Measurements from ENCODE around the gene NTF3. TPM values are rescaled to one million over a fixed set of nuclear protein-coding genes. Genes with fewer than 3 reads are reported as not detected.
A peak's percentile ranks its signal among the peaks of the same experiment; 100 is the strongest.

NTF3 gene
- total RNA-seq (1.5 and 5.9 TPM in 2 replicates), polyA plus RNA-seq (11.2 and 12.5 TPM in 2 replicates), polyA minus RNA-seq (ENCODE audit: low replicate concordance) (13.3 and 14.7 TPM in 2 replicates)
- polyA plus RNA-seq (2012): 9.5 and 10.2 TPM in 2 replicates

GRCh38 chr12:5432011-5432400, at the start of gene NTF3:
Gene NTF3 (plus strand): TSS chr12:5432108. CDS start chr12:5432325, 217 bp downstream.
- peak within 1 kb of the TSS; percentile 66 for H3K9ac ChIP-seq (ENCODE audit: insufficient read depth, low read length)
- peak within 1 kb of the TSS; percentile 45 for H2AFZ ChIP-seq (ENCODE audit: low read length)
- H3K27me3 ChIP-seq (ENCODE audit: control insufficient read depth, insufficient read depth, low read length): peaks cover 9% of the 10 kb centered on the region

DNA sequence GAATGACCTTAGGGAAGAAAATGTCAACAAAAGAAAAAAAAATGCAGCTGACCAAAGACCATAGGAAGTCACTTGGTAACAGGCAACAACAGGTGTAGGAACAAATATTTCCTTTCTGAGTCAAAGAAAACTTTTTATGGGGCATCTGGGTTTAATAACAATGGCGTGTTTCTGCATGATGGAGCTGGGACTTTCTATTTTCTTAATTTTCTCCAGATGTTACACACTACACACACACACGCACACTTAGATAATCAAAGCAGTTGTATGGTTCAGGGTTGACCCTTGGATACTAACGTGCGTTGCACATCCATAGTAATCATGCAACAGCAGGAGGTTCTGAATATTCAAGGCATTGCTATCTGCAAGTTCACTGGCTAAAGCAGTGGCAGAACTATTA, 47.9 kb upstream of the NTF3 start:
- DNase-seq (ENCODE audit: low read depth in 2 of 2): no peak
- Histone ChIP-seq H3K27me3 (ENCODE audit: control insufficient read depth, insufficient read depth, low read length) (no peaks in the 10 kb centered on the region), H3K9ac (ENCODE audit: insufficient read depth, low read length) (no peak overlapping the region), H2AFZ (ENCODE audit: low read length) (no peak overlapping the region), H3K4me1 (ENCODE audit: control insufficient read depth, extremely low read depth, insufficient read depth, low read length) (no peaks in the 10 kb centered on the region), H4K20me1 (ENCODE audit: control insufficient read depth, extremely low read depth, insufficient read depth, low read length) (no peaks in the 10 kb centered on the region), H3K9me3 (ENCODE audit: control insufficient read depth, insufficient read depth, low read depth, low read length) (no peaks in the 10 kb centered on the region), H3K4me2 (ENCODE audit: extremely low read depth, insufficient read depth, low read length) (no peak overlapping the region), H3K27ac (ENCODE audit: insufficient read depth, low read length) (no peak overlapping the region), H3K36me3 (ENCODE audit: control insufficient read depth, insufficient read depth, low read length) (no peaks in the 10 kb centered on the region), H3K79me2 (ENCODE audit: control insufficient read depth, insufficient read depth, low read length) (no peaks in the 10 kb centered on the region), H3K4me3 (replicated peaks in 1 of 4; ENCODE audit: control extremely low read depth in 1 of 4, insufficient read depth in 1 of 4, low read depth in 3 of 4, low read length in 4 of 4) (no peak overlapping the region)
- TF ChIP-seq, protein P1, sequence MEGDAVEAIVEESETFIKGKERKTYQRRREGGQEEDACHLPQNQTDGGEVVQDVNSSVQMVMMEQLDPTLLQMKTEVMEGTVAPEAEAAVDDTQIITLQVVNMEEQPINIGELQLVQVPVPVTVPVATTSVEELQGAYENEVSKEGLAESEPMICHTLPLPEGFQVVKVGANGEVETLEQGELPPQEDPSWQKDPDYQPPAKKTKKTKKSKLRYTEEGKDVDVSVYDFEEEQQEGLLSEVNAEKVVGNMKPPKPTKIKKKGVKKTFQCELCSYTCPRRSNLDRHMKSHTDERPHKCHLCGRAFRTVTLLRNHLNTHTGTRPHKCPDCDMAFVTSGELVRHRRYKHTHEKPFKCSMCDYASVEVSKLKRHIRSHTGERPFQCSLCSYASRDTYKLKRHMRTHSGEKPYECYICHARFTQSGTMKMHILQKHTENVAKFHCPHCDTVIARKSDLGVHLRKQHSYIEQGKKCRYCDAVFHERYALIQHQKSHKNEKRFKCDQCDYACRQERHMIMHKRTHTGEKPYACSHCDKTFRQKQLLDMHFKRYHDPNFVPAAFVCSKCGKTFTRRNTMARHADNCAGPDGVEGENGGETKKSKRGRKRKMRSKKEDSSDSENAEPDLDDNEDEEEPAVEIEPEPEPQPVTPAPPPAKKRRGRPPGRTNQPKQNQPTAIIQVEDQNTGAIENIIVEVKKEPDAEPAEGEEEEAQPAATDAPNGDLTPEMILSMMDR (conservative IDR thresholded peaks at IDR 0.05 in 1 of 2, IDR thresholded peaks at IDR 0.05 in 1 of 2; ENCODE audit: low read depth in 1 of 2, low read length in 2 of 2): no peak
- no peak for TF ChIP-seq EZH2 (IDR thresholded peaks at IDR 0.05; ENCODE audit: low read length, missing control alignments)

More at GRCh38 chr12:5432011-5432400, at the start of gene NTF3:
- peak within 1 kb of the TSS; percentile 58 for H3K27ac ChIP-seq (ENCODE audit: insufficient read depth, low read length)
- H3K4me3 ChIP-seq (replicated peaks in 1 of 4; ENCODE audit: control extremely low read depth in 1 of 4, insufficient read depth in 1 of 4, low read depth in 3 of 4, low read length in 4 of 4): peak within 1 kb of the TSS; percentile 49 to 79 (median 76)
- peaks cover 4% of the 10 kb centered on the region for H3K4me1 ChIP-seq (ENCODE audit: control insufficient read depth, extremely low read depth, insufficient read depth, low read length)
- peaks cover 42% of the 10 kb centered on the region for H3K79me2 ChIP-seq (ENCODE audit: control insufficient read depth, insufficient read depth, low read length)
- H3K36me3 ChIP-seq (ENCODE audit: control insufficient read depth, insufficient read depth, low read length): no peaks in the 10 kb centered on the region
- no peaks in the 10 kb centered on the region for H4K20me1 ChIP-seq (ENCODE audit: control insufficient read depth, extremely low read depth, insufficient read depth, low read length)
- H3K4me2 ChIP-seq (ENCODE audit: extremely low read depth, insufficient read depth, low read length): peak within 1 kb of the TSS; percentile 93
- DNase-seq (ENCODE audit: low read depth in 2 of 2): peak; percentile 43 to 51
- TF ChIP-seq, protein P1 (conservative IDR thresholded peaks at IDR 0.05 in 1 of 2, IDR thresholded peaks at IDR 0.05 in 1 of 2; ENCODE audit: low read depth in 1 of 2, low read length in 2 of 2): no peak
- TF ChIP-seq EZH2 (IDR thresholded peaks at IDR 0.05; ENCODE audit: low read length, missing control alignments): no peak
- no peaks in the 10 kb centered on the region for H3K9me3 ChIP-seq (ENCODE audit: control insufficient read depth, insufficient read depth, low read depth, low read length)

DNA sequence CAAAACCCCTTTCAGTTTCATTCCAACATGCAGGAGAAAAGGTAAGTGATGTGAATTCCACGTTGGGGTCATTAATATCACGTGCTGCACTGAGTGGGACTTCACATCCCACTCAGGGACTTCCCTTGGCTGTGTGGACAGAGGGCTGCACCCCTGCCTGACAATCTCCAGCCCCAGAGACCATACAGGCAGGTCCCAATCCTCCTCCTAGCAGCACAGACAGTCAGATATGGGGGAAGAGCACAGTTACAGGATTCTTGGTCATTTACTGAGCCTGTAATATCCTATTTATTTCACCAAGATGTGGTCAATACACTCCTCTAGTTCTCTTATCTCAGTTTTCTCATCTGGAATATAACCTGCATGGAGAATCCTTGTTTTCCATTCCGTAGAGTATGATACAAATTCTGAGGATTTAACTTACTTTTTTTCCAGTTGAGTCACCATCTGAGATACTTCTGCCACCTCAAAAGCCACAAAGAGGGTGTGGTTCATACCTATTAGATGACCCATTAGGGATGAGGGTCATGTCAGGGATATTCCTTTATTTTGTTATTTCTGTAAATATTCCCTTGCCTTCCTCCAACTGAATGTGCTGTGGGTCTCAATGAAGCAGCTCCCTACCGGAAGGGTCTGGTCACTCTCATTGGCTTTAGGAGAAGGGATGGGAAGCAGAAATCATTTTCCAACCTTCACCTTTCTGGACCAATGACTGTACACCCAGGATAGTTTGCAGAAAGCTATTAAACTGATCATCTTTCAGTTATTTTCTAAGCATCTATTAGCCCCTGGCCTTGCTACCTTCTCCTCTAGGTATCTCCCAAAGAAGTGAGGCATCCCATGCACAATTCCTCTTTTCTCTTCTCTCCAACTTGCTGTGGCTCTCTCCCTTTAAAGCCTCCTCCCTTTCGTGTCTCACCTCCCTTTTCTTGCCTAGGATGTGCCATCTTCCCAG, 43.0 kb upstream of the NTF3 start:
- no peaks in the 10 kb centered on the region for H4K20me1 ChIP-seq (ENCODE audit: control insufficient read depth, extremely low read depth, insufficient read depth, low read length)
- no peaks in the 10 kb centered on the region for H3K27me3 ChIP-seq (ENCODE audit: control insufficient read depth, insufficient read depth, low read length)
- TF ChIP-seq, protein P1 (conservative IDR thresholded peaks at IDR 0.05 in 1 of 2, IDR thresholded peaks at IDR 0.05 in 1 of 2; ENCODE audit: low read depth in 1 of 2, low read length in 2 of 2): no peak
- TF ChIP-seq EZH2 (IDR thresholded peaks at IDR 0.05; ENCODE audit: low read length, missing control alignments): no peak
- H3K4me1 ChIP-seq (ENCODE audit: control insufficient read depth, extremely low read depth, insufficient read depth, low read length): no peaks in the 10 kb centered on the region
- H3K9ac ChIP-seq (ENCODE audit: insufficient read depth, low read length): no peak overlapping the region
- no peaks in the 10 kb centered on the region for H3K36me3 ChIP-seq (ENCODE audit: control insufficient read depth, insufficient read depth, low read length)
- H3K9me3 ChIP-seq (ENCODE audit: control insufficient read depth, insufficient read depth, low read depth, low read length): no peaks in the 10 kb centered on the region
- no peak overlapping the region for H3K4me3 ChIP-seq (replicated peaks in 1 of 4; ENCODE audit: control extremely low read depth in 1 of 4, insufficient read depth in 1 of 4, low read depth in 3 of 4, low read length in 4 of 4)
- DNase-seq (ENCODE audit: low read depth in 2 of 2): peak in 1 of 2 donors; percentile 47
- no peak overlapping the region for H2AFZ ChIP-seq (ENCODE audit: low read length)
- no peak overlapping the region for H3K27ac ChIP-seq (ENCODE audit: insufficient read depth, low read length)
- H3K79me2 ChIP-seq (ENCODE audit: control insufficient read depth, insufficient read depth, low read length): no peaks in the 10 kb centered on the region
- H3K4me2 ChIP-seq (ENCODE audit: extremely low read depth, insufficient read depth, low read length): no peak overlapping the region
